Brain microvascular endothelial cell (primary cell): Measurements from ENCODE around the gene MLLT3.

Experiments used
- DNase-seq: peaks from one replicate; pipeline ENCODE4 v3.0.0-alpha.2; 2020
- H3K27ac ChIP-seq: fragments of 250-450 bp; sonication (Bioruptor Pico); 2 replicates; pipeline ENCODE4 v1.5.1; 2020; ENCODE audit warnings: mild to moderate bottlenecking, moderate library complexity
- H3K27me3 ChIP-seq: fragments of 250-450 bp; sonication (Bioruptor Pico); replicated peaks from 2 replicates; pipeline ENCODE4 v1.5.1; 2020; ENCODE audit warnings: mild to moderate bottlenecking
- H3K36me3 ChIP-seq: fragments of 250-450 bp; sonication (Bioruptor Pico); replicated peaks from 2 replicates; pipeline ENCODE4 v1.5.1; 2020; ENCODE audit warnings: mild to moderate bottlenecking
- H3K4me3 ChIP-seq: 2 replicates; pipeline ENCODE4 v1.5.1; 2011; ENCODE audit warnings: low read depth, mild to moderate bottlenecking, control low read depth, low read length, moderate library complexity
- CTCF ChIP-seq: IDR thresholded peaks from 2 replicates; pipeline ENCODE4 v1.5.1; 2011; ENCODE audit warnings: low read depth, mild to moderate bottlenecking, moderate library complexity, low read length, control low read depth, inconsistent platforms; ENCODE audit errors: missing control alignments
- in situ Hi-C: cut with HindIII; loops from 2 replicates; pipeline ENCODE4 v1.10.0; 2017; ENCODE audit warnings: low sequenced_read_pairs, low pct_ligation_motif_present

Gene MLLT3

GRCh38 chr9:20473515-20474013, 148.7 kb downstream of the MLLT3 start:
- no peaks in the 10 kb centered on the region for H3K36me3 ChIP-seq
- DNase-seq = no peak
- TF ChIP-seq CTCF = no peak
- H3K4me3 ChIP-seq = no peak overlapping the region
- in situ Hi-C loops = no loop called here
- no peak overlapping the region for H3K27ac ChIP-seq
- H3K27me3 ChIP-seq = no peaks in the 10 kb centered on the region

GRCh38 chr9:20472342-20473045, 149.8 kb downstream of the MLLT3 start:
- no peak for DNase-seq
- in situ Hi-C loops = no loop called here
- Histone ChIP-seq H3K36me3 (no peaks in the 10 kb centered on the region), H3K27ac (no peak overlapping the region), H3K4me3 (no peak overlapping the region), H3K27me3 (no peaks in the 10 kb centered on the region)
- no peak for TF ChIP-seq CTCF

GRCh38 chr9:20466328-20467008, 155.8 kb downstream of the MLLT3 start:
- DNase-seq = no peak
- Histone ChIP-seq H3K27me3 (no peaks in the 10 kb centered on the region), H3K27ac (no peak overlapping the region), H3K36me3 (no peaks in the 10 kb centered on the region), H3K4me3 (no peak overlapping the region)
- in situ Hi-C loops = no loop called here
- no peak for TF ChIP-seq CTCF

GRCh38 chr9:20464242-20464641, 158.1 kb downstream of the MLLT3 start:
- in situ Hi-C loops = no loop called here
- H3K36me3 ChIP-seq = no peaks in the 10 kb centered on the region
- no peaks in the 10 kb centered on the region for H3K27me3 ChIP-seq
- TF ChIP-seq CTCF = no peak
- H3K4me3 ChIP-seq = no peak overlapping the region
- no peak for DNase-seq
- H3K27ac ChIP-seq = no peak overlapping the region

DNA sequence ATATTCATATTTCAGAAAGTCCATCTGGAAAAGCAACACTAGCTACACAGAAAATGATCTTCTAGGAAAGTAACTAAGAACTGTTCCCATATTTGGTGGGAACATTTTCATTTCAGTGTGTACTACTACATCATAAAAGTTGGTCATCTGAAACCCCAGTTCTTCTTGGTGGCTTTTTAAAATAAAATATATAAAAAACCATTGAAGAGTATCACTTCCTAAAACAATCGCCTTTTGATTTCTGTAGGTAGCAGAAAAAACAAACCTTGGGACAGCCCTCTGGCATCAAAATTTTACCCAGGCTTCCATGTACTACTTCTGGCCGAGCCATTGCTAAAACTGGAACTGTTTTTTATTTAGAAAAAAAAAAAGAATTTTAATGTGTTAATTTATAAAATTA, 158.5 kb downstream of the MLLT3 start:
- H3K4me3 ChIP-seq = no peak overlapping the region
- H3K36me3 ChIP-seq = no peaks in the 10 kb centered on the region
- no peak for TF ChIP-seq CTCF
- in situ Hi-C loops = no loop called here
- DNase-seq = no peak
- H3K27ac ChIP-seq = no peak overlapping the region
- H3K27me3 ChIP-seq = no peaks in the 10 kb centered on the region
